GM10847 (cell line): ENCODE results near the gene TSPEAR.

Experiments
- POLR2A ChIP-seq: IDR thresholded peaks from 2 replicates; pipeline ENCODE4 v1.6.1; 2011; ENCODE audit not compliant: insufficient read length; ENCODE audit errors: extremely low read depth

The TSPEAR gene

DNA sequence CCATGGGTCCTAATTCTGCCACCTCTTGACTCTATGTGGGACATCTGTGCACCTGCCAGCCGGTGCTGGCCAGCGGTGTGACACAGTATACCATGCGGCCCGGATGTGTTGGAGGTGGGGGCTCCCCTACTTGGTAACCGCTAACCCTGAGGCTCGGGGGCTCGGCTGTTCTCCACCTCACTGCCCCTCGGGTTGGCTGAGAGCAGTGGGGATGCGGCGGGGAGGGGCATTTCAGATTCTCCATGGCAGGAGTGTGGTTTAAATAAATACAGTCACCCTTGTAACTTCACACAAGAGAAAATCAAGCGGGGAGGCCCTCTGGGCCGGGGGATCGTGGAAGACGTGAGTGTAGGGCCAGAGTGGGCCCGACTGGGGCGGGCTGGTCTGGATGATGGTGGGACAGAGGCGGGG is 182.4 kb downstream of the TSPEAR start:
- no peak for TF ChIP-seq POLR2A

GRCh38 chr21:44528634-44528995 is 182.8 kb downstream of the TSPEAR start:
- no peak for TF ChIP-seq POLR2A

DNA sequence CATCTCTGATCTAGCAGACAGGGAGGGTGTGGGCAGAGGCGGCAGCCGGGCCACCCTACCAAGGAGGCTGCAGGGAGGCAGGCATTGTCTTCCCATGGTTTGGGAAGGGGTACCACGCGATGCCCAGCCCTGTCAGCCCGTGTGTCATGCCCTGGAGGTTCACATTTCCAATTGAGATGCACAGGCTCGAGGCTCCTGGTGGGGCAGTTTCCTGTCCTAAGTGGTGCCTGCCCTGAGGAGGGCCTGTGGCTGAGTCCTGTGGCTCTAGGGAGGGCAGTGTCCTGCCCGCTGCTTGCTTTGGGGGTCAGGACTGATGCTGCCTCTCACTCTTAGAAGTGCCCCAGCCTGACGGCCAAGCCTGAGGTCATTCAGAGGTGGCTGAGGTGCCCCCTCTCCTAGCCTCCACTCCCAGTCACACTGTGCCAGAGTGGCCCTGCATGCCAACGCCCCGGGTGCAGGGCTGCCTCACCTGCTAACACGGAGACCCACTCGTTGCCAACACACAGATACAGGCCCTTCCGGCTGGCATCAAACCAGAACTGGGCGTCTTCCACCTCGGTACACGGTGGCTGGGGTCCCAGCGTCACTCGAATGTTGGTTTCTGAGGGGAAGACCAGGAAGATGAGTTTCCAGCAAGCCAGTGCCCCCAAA is 183.3 kb downstream of the TSPEAR start:
- TF ChIP-seq POLR2A, result no peak

- TF ChIP-seq POLR2A, result no peak
Observed at GRCh38 chr21:44527156-44527982, 184.0 kb downstream of the TSPEAR start.

- no peak for TF ChIP-seq POLR2A
Observed at GRCh38 chr21:44526096-44526997, 185.0 kb downstream of the TSPEAR start.

DNA sequence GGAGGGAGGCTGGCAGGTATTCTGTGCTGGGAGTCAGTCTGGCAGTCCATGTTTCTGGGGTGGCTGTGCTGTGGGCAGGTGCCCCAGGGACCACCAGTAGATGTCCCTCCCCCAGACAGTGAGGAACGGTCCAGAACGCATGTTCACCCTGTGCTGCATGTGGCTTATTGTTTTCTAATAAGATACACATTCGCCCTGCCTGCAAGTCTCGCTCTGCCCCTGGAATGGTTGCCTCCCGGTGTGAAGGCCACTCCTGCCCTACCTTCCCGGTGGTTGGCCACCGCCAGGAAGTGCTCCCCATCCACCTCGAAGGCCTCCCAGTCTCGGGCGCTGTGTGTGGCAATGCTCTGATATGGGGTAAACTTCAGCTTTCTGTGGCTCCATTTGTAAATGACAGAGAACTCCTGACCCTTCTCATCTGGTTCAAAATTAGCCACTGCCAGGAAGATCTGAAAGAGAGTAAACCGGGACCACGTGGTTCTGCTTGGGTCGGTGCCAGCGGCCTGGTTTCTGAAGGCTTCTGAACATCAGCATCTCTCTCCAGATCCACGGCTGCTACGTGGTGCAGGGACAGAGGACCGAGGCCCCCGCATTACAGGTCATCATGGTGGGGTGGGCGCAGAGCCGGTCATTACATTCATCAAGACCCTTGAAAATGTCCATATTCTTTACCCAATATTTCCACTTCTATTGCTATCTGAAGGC is 185.8 kb downstream of the TSPEAR start:
- no peak for TF ChIP-seq POLR2A

GRCh38 chr21:44524414-44525371 is 186.7 kb downstream of the TSPEAR start:
- no peak for TF ChIP-seq POLR2A

DNA sequence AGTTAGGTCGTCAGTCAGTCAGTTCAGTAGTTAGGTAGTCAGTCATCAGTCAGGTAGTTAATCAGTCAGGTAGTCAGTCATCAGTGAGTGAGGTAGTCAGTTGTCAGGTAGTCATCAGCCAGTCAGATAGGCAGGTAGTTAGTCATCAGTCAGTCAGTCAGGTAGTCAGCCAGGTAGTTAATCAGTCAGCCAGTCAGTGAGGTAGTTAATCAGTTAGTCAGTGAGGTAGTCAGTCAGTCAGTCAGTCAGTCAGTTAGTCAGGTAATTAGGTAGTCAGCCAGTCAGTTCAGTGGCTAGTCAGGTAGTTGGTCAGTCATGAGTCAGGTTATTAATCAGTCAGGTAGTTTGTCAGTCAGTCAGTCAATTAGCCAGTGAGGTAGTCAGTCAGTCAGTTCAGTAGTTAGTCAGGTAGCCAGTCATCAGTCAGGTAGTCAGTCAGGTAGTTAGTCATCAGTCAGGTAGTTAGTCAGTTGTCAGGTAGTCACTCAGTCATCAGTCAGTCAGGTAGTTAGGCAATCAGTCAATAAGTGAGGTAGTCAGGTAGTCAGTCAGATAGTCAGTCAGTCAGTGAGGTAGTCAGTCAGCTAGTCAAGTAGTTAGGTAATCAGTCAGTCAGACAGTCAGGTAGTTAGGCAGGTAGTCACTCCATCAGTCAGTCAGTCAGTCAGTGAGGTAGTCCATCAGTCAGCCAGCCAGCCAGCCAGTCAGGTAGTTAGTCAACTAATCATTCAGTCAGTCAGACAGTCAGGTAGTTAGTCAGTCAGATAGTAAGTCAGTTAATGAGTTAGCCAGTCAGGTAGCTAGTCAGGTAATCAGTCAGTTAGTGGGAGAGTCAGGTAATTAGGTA is 187.6 kb downstream of the TSPEAR start:
- no peak for TF ChIP-seq POLR2A

DNA sequence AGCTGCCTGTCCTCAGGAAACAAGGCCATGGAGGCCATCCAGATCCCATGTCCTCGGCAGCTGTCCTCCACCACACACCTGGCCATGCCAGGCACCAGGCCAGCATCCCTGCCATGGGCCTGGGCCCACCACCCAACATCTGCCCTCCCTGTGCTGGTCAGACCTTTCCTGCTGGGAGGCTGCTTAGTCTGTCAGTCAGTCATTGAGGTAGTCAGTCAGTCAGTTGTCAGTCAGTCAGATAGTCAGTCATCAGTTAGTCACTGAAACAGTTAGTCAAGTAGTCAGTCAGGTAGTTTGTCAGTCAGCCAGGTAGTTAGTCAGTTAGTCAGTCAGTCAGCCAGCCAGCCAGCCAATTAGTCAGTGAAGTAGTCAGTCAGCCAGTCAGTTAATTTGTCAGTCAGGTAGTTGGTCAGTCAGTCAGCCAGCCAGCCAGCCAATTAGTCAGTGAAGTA is 188.6 kb downstream of the TSPEAR start:
- no peak for TF ChIP-seq POLR2A

DNA sequence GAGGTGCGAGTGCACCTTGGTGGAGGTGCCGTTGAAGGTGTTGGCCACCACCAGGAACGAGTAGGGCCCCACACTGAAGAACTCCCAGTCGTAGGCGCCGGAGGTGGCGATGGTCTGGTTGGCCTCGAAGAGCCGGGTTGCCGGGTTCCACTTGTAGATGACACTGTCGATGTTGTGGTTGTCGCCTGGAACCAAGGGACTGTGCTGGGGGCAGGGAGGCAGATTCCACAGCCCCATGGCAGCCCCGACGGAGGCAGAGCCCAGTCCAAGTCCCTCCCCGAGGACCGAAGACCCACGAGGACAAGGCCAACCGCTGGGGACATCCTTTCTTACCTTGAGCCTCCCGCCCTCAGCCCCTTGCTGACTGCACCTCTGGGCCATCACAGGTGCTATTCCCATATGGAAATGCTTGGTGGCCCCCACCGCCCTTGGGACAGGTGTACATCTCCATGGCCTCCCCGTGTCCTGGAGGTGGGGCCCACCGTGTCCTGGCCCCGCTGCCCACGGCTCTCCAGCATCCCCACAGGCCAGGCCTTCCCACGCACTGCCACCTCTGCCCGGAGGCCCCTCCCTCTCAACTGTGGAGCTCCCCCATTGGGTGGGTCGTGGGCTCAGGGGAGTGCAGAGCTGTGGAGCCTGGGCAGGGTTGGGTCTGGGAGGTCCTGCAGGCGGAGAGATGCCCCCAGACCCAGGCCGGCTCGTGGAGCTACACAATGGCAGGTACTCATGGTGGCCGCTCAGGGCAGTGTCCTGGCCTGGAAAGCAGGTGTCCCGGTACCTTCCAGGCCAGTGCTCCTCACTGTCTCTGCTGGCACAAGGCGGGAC is 189.2 kb downstream of the TSPEAR start:
- TF ChIP-seq POLR2A, result no peak

DNA sequence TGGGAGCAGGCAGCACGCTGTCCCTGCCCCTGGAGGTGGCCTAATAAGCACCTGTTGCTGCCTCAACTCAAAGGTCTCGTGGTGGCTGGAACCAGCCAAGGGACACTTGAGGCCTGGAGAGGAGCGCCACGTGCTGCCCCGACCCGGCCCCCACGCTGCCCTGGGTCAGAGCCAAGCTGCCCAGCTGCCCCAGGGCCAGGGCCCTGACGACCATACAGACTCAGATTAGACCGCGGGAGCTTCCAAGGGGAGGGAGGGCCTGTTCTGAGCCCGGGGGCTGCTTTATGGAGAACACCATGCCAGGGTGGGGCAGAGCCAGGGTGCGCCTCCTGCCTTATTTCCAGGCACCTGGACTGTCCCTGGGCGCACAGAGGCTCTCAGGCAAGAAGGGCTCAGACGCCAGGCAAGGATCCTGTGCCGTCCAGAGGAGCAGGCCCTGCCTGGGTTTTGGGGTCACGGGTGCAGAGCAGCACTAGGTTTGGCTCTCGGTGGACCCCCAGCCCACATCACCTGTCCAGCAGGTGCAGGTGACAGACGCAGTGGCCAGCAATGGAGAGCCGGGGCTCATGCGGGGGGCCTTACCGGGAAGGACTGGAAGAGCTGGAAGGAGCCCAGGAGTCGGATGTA is 190.0 kb downstream of the TSPEAR start:
- no peak for TF ChIP-seq POLR2A
